HEK293T (cell line): ENCODE data around the gene DNAH10.

Source experiments
- FOXA1 ChIP-seq: fragments of 450-650 bp; IDR thresholded peaks from 2 replicates; pipeline ENCODE4 v1.6.1; 2016; ENCODE audit warnings: mild to moderate bottlenecking
- SP1 ChIP-seq: fragments of 450-650 bp; IDR thresholded peaks from 2 replicates; pipeline ENCODE4 v1.6.1; 2017
- TF ChIP-seq, protein P1 (sequence below): fragments of 450-650 bp; IDR thresholded peaks from 2 replicates; pipeline ENCODE4 v1.6.1; 2016

DNA sequence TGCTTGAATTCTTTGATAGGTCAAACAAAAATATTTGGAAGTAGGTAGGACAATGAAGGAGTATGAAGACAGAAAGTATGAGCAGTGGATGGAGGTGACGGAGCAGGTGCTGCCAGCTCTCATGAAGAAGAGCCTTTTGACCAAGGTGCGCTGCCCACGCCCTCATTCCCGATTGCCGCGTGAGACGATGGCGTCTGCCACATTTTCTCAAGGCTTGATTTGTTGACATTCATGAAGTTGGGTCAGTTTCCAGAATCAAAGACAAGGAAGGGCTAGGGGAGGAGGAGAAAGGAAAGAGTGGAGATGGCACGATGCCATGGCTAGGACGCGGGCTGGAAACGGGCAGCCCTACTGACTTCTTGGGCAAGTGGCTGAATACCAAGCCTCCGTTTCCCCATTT lies 37.1 kb downstream of the DNAH10 start:
- TF ChIP-seq FOXA1 (no peak), SP1 (no peak)
- TF ChIP-seq, protein P1, sequence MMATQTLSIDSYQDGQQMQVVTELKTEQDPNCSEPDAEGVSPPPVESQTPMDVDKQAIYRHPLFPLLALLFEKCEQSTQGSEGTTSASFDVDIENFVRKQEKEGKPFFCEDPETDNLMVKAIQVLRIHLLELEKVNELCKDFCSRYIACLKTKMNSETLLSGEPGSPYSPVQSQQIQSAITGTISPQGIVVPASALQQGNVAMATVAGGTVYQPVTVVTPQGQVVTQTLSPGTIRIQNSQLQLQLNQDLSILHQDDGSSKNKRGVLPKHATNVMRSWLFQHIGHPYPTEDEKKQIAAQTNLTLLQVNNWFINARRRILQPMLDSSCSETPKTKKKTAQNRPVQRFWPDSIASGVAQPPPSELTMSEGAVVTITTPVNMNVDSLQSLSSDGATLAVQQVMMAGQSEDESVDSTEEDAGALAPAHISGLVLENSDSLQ: no peak
